DMS153 treated with DMSO at 0.1 percent for 48 hours (cell line): Measurements from ENCODE around the gene FAM131B.

Experiments used
- DNase-seq: peaks from one replicate; lab custom pipeline; 2025; ENCODE audit not compliant: unreplicated experiment; lab: John Stamatoyannopoulos, UW

Gene FAM131B

GRCh38 chr7:143360788-143361551 is 1.5 kb downstream of the FAM131B start:
- DNase-seq = no peak

GRCh38 chr7:143359771-143360353 is 2.7 kb downstream of the FAM131B start:
- no peak for DNase-seq

- no peak for DNase-seq
Observed at GRCh38 chr7:143358626-143359025, 3.9 kb downstream of the FAM131B start.

- no peak for DNase-seq
Observed at GRCh38 chr7:143356414-143357050, 6.0 kb downstream of the FAM131B start.

- no peak for DNase-seq
Observed at GRCh38 chr7:143355450-143356385, 6.8 kb downstream of the FAM131B start.

- DNase-seq = no peak
Observed at GRCh38 chr7:143354965-143355364, 7.5 kb downstream of the FAM131B start.

- no peak for DNase-seq
Observed at GRCh38 chr7:143354376-143354775, 8.1 kb downstream of the FAM131B start.

- no peak for DNase-seq
Observed at GRCh38 chr7:143352531-143353002, 9.9 kb downstream of the FAM131B start.

- DNase-seq = no peak
Observed at GRCh38 chr7:143351574-143351973, 10.9 kb downstream of the FAM131B start.

GRCh38 chr7:143351060-143351459 is 11.5 kb downstream of the FAM131B start:
- no peak for DNase-seq

GRCh38 chr7:143347950-143348349 is 14.6 kb downstream of the FAM131B start:
- no peak for DNase-seq

GRCh38 chr7:143346018-143346417 is 16.5 kb downstream of the FAM131B start:
- no peak for DNase-seq

- no peak for DNase-seq
Observed at GRCh38 chr7:143345428-143345900, 17.0 kb downstream of the FAM131B start.

- DNase-seq = no peak
Observed at GRCh38 chr7:143343596-143343995, 18.9 kb downstream of the FAM131B start.

- no peak for DNase-seq
Observed at GRCh38 chr7:143341842-143342241, 20.7 kb downstream of the FAM131B start.

GRCh38 chr7:143337216-143337615 is 25.3 kb downstream of the FAM131B start:
- no peak for DNase-seq

- no peak for DNase-seq
Observed at GRCh38 chr7:143334244-143334643, 28.3 kb downstream of the FAM131B start.

- DNase-seq = no peak
Observed at GRCh38 chr7:143331179-143331801, 31.2 kb downstream of the FAM131B start.

- no peak for DNase-seq
Observed at GRCh38 chr7:143329471-143330170, 32.9 kb downstream of the FAM131B start.

GRCh38 chr7:143327903-143328302 is 34.6 kb downstream of the FAM131B start:
- DNase-seq = no peak
